Caco-2 (cell line): ENCODE measurements around the gene SUPT6H. TPM values are rescaled to one million over a fixed set of nuclear protein-coding genes. Genes with fewer than 3 reads are reported as not detected.
A peak's percentile ranks its signal among the peaks of the same experiment; 100 is the strongest.

Experiments used
- BruUV-seq: library from RNA; stranded (reverse); fragments of 400-500 nt; replicated peaks from 2 replicates; lab custom pipeline; 2021; lab: Mats Ljungman, UMichigan
- CTCF ChIA-PET: fragments of 300-600 bp; sonication (Branson Sonifier 250); formaldehyde crosslinking; loops from one replicate; lab custom pipeline; 2022; ENCODE audit warnings: antibody characterized with exemption; lab: Charles Lee
- POLR2A ChIA-PET: fragments of 300-600 bp; sonication (Branson Sonifier 250); formaldehyde crosslinking; loops from one replicate; lab custom pipeline; 2022; ENCODE audit warnings: antibody characterized with exemption; lab: Charles Lee
- DNase-seq, 2 experiments: peaks; one replicate each; pipeline versions ENCODE4 v3.0.0 to v3.0.0-alpha.2; 2020 to 2022
- H3K27me3 ChIP-seq: replicated peaks from 2 replicates; pipeline ENCODE4 v1.6.0; 2011; ENCODE audit warnings: low read length; ENCODE audit not compliant: control insufficient read depth, insufficient read depth
- H3K36me3 ChIP-seq: 2 replicates; pipeline ENCODE4 v1.5.1; 2011; ENCODE audit warnings: low read length; ENCODE audit not compliant: control insufficient read depth, insufficient read depth
- H3K4me1 ChIP-seq: fragments of 250-450 bp; sonication (Bioruptor Pico); 2 replicates; pipeline ENCODE4 v1.5.1; 2020; ENCODE audit warnings: mild to moderate bottlenecking
- H3K4me3 ChIP-seq: 2 replicates; pipeline ENCODE4 v1.5.1; 2011; ENCODE audit warnings: low read depth, mild to moderate bottlenecking, control low read depth, low read length
- H3K9me3 ChIP-seq: fragments of 250-450 bp; sonication (Bioruptor Pico); 2 replicates; pipeline ENCODE4 v1.5.1; 2020; ENCODE audit warnings: mild to moderate bottlenecking, moderate library complexity
- H3K27ac Mint-ChIP-seq: one replicate; pipeline ENCODE4 v1.8.0; 2022; ENCODE audit warnings: mixed read lengths; ENCODE audit not compliant: unreplicated experiment
- H3K27me3 Mint-ChIP-seq: one replicate; pipeline ENCODE4 v1.8.0; 2022; ENCODE audit warnings: mixed read lengths; ENCODE audit not compliant: insufficient read depth, unreplicated experiment
- H3K36me3 Mint-ChIP-seq: one replicate; pipeline ENCODE4 v1.8.0; 2022; ENCODE audit warnings: mild to moderate bottlenecking, mixed read lengths; ENCODE audit not compliant: insufficient read depth, unreplicated experiment
- H3K4me1 Mint-ChIP-seq: one replicate; pipeline ENCODE4 v1.8.0; 2022; ENCODE audit warnings: low read depth, mixed read lengths; ENCODE audit not compliant: unreplicated experiment
- H3K4me3 Mint-ChIP-seq: one replicate; pipeline ENCODE4 v1.8.0; 2022; ENCODE audit warnings: mild to moderate bottlenecking, moderate library complexity, mixed read lengths; ENCODE audit not compliant: unreplicated experiment
- H3K9me3 Mint-ChIP-seq: one replicate; pipeline ENCODE4 v1.8.0; 2022; ENCODE audit warnings: mixed read lengths; ENCODE audit not compliant: unreplicated experiment
- CTCF ChIP-seq, 2 experiments: fragments of 200-600 bp in 1 of 2; IDR thresholded peaks; 1 replicate in 1 of 2; 2 replicates in 1 of 2; pipeline versions ENCODE4 v1.5.1 to v1.8.0; 2011 to 2022; ENCODE audit warnings: antibody characterized with exemption in 1 of 2, control low read depth in 1 of 2, inconsistent platforms in 1 of 2, low read depth in 1 of 2, low read length in 1 of 2, mild to moderate bottlenecking in 1 of 2, moderate library complexity in 1 of 2; ENCODE audit not compliant: insufficient read depth in 1 of 2, severe bottlenecking in 1 of 2, unreplicated experiment in 1 of 2
- intact Hi-C: fragments of 100-400 bp; cut with micrococcal nuclease; formaldehyde crosslinking; loops from one replicate; pipeline ENCODE4 v1.10.0; 2022; ENCODE audit not compliant: unreplicated experiment
- total RNA-seq: library from RNA; stranded (reverse); gene quantifications from 2 replicates; pipeline ENCODE4 v1.2.3, GENCODE V29; 2022

Gene SUPT6H
- total RNA-seq, 1 experiment from 2014 or later: 129 TPM

GRCh38 chr17:28750178-28751047 is 88.4 kb downstream of the SUPT6H start:
- Mint-ChIP-seq H3K4me3 (no peak overlapping the region), H3K27ac (no peak overlapping the region), H3K9me3 (no peaks in the 10 kb centered on the region), H3K36me3 (peaks cover 92% of the 10 kb centered on the region), H3K4me1 (peaks cover 12% of the 10 kb centered on the region), H3K27me3 (no peaks in the 10 kb centered on the region)
- BruUV-seq: TSS peak; percentile 17
- DNase-seq: peak; percentile 95 to 96
- Histone ChIP-seq H3K36me3 (peaks cover 24% of the 10 kb centered on the region), H3K9me3 (no peaks in the 10 kb centered on the region), H3K4me1 (peaks cover 28% of the 10 kb centered on the region), H3K4me3 (no peak overlapping the region), H3K27me3 (no peaks in the 10 kb centered on the region)
- ChIA-PET CTCF (interaction anchor here (0.5 to 9.5 kb wide), 20 partner anchors 8 to 560 kb away, joined by 3 to 324 read pairs (median 4); partner anchors contain the start of genes NEK8, PHF12, RPL23A and SDF2), POLR2A (interaction anchor here (0.5 to 4.4 kb wide), 3 partner anchors 23 to 31 kb away, joined by 3 to 68 read pairs (median 4); partner anchors contain the start of genes NEK8 and RPL23A)
- intact Hi-C loops: loop anchor here (1.0 kb wide), 1 partner anchor 23 kb away; no protein-coding TSS in a partner anchor
- peak; percentile 99 to 100 for TF ChIP-seq CTCF (IDR thresholded peaks at IDR 0.05; ENCODE audit: insufficient read depth in 1 of 2, low read depth in 1 of 2, low read length in 1 of 2, severe bottlenecking in 1 of 2, unreplicated experiment in 1 of 2)

- no peak for DNase-seq
- Mint-ChIP-seq H3K36me3 (peaks cover 82% of the 10 kb centered on the region), H3K9me3 (no peaks in the 10 kb centered on the region), H3K27me3 (no peaks in the 10 kb centered on the region), H3K4me3 (no peak overlapping the region), H3K27ac (no peak overlapping the region), H3K4me1 (peaks cover 5% of the 10 kb centered on the region)
- Histone ChIP-seq H3K36me3 (peaks cover 24% of the 10 kb centered on the region), H3K4me3 (no peak overlapping the region), H3K9me3 (no peaks in the 10 kb centered on the region), H3K27me3 (no peaks in the 10 kb centered on the region), H3K4me1 (peaks cover 14% of the 10 kb centered on the region)
- no peak for TF ChIP-seq CTCF (IDR thresholded peaks at IDR 0.05; ENCODE audit: insufficient read depth in 1 of 2, low read depth in 1 of 2, low read length in 1 of 2, severe bottlenecking in 1 of 2, unreplicated experiment in 1 of 2)
- BruUV-seq: no TSS peak
- POLR2A ChIA-PET: interaction anchor here (0.6 to 4.4 kb wide), 2 partner anchors 24 to 166 kb away, joined by 3 to 68 read pairs; partner anchors contain the start of gene NEK8
- intact Hi-C loops: no loop called here
- CTCF ChIA-PET: interaction anchor here (0.7 to 9.5 kb wide), 5 partner anchors 13 to 397 kb away, joined by 3 to 324 read pairs (median 3); partner anchors contain the start of genes NEK8 and TLCD1
These were observed 89.8 kb downstream of the SUPT6H start for GRCh38 chr17:28751600-28752366.

Other genes with a start within 250 kb of the SUPT6H start
- 0.42 and 0.57 TPM in 2 replicates for gene SLC13A2, start 188.6 kb upstream of the SUPT6H start, total RNA-seq
- gene FOXN1, start 155.9 kb upstream of the SUPT6H start, total RNA-seq: 0.26 and 0.48 TPM in 2 replicates
- gene UNC119, start 109.6 kb upstream of the SUPT6H start, total RNA-seq: 40.5 and 41.3 TPM in 2 replicates
- 78.2 and 99.6 TPM in 2 replicates for gene PIGS, start 90.7 kb upstream of the SUPT6H start, total RNA-seq
- gene ALDOC, start 85.3 kb upstream of the SUPT6H start, total RNA-seq: 16.3 and 17.7 TPM in 2 replicates
- gene SPAG5, start 63.2 kb upstream of the SUPT6H start, total RNA-seq: 113 TPM in 2 replicates
- 15.7 and 18.9 TPM in 2 replicates for gene RSKR, start 48.0 kb upstream of the SUPT6H start, total RNA-seq
- gene BLTP2, start 17.0 kb upstream of the SUPT6H start, total RNA-seq: 154 and 176 TPM in 2 replicates
- gene SDF2, start 299 bp upstream of the SUPT6H start, total RNA-seq: 63.5 and 64.9 TPM in 2 replicates
- gene PROCA1, start 49.7 kb downstream of the SUPT6H start, total RNA-seq: 4.1 and 4.4 TPM in 2 replicates
- 1.2 and 1.8 TPM in 2 replicates for gene RAB34, start 55.7 kb downstream of the SUPT6H start, total RNA-seq
- gene RPL23A, start 57.8 kb downstream of the SUPT6H start, total RNA-seq: 1,980 and 2,181 TPM in 2 replicates
- 31.7 and 37.9 TPM in 2 replicates for gene TLCD1, start 64.0 kb downstream of the SUPT6H start, total RNA-seq
- 11.0 and 13.4 TPM in 2 replicates for gene NEK8, start 66.6 kb downstream of the SUPT6H start, total RNA-seq
- 140 and 154 TPM in 2 replicates for gene TRAF4, start 81.8 kb downstream of the SUPT6H start, total RNA-seq
- gene FAM222B, start 180.6 kb downstream of the SUPT6H start, total RNA-seq: 37.6 and 39.5 TPM in 2 replicates
- gene ERAL1, start 192.8 kb downstream of the SUPT6H start, total RNA-seq: 77.4 and 85.1 TPM in 2 replicates
- gene FLOT2, start 235.5 kb downstream of the SUPT6H start, total RNA-seq: 182 and 189 TPM in 2 replicates
- 32.8 and 38.0 TPM in 2 replicates for gene DHRS13, start 240.9 kb downstream of the SUPT6H start, total RNA-seq